Measurements from ENCODE around the gene ALDH18A1.

GRCh38 chr10:95602382-95602781 lies 54.1 kb downstream of the ALDH18A1 start:
- TF ChIP-seq, protein P1, sequence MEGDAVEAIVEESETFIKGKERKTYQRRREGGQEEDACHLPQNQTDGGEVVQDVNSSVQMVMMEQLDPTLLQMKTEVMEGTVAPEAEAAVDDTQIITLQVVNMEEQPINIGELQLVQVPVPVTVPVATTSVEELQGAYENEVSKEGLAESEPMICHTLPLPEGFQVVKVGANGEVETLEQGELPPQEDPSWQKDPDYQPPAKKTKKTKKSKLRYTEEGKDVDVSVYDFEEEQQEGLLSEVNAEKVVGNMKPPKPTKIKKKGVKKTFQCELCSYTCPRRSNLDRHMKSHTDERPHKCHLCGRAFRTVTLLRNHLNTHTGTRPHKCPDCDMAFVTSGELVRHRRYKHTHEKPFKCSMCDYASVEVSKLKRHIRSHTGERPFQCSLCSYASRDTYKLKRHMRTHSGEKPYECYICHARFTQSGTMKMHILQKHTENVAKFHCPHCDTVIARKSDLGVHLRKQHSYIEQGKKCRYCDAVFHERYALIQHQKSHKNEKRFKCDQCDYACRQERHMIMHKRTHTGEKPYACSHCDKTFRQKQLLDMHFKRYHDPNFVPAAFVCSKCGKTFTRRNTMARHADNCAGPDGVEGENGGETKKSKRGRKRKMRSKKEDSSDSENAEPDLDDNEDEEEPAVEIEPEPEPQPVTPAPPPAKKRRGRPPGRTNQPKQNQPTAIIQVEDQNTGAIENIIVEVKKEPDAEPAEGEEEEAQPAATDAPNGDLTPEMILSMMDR (IDR thresholded peaks at IDR 0.05; ENCODE audit: low read depth, low read length): no peak
- TF ChIP-seq EZH2phosphoT487 (IDR thresholded peaks at IDR 0.05; ENCODE audit: low read depth): no peak
